Osteoblast (primary cell): ENCODE data around the gene UAP1. TPM values are rescaled to one million over a fixed set of nuclear protein-coding genes. Genes with fewer than 3 reads are reported as not detected.
"Not testable (repeated sequence)": the region's sequence is repeated elsewhere in the genome, so short reads cannot be mapped to it uniquely, and the experiment has no call there.

Source experiments
- DNase-seq: peaks from one replicate; pipeline ENCODE4 v3.0.0; 2011; ENCODE audit warnings: low spot score, mixed read lengths; ENCODE audit not compliant: insufficient read length; ENCODE audit errors: missing footprints
- H2AFZ ChIP-seq: 2 replicates; pipeline ENCODE4 v1.6.0; 2011; ENCODE audit warnings: mild to moderate bottlenecking, low read length
- H3K27ac ChIP-seq: 2 replicates; pipeline ENCODE4 v1.5.1; 2011; ENCODE audit warnings: mild to moderate bottlenecking, low read depth, low read length, moderate library complexity
- H3K27me3 ChIP-seq: 2 replicates; pipeline ENCODE4 v1.6.0; 2012; ENCODE audit warnings: mild to moderate bottlenecking, control low read depth, inconsistent platforms, low read length, moderate library complexity; ENCODE audit not compliant: insufficient read depth
- H3K36me3 ChIP-seq: 2 replicates; pipeline ENCODE4 v1.5.1; 2011; ENCODE audit warnings: mild to moderate bottlenecking, low read length, control low read depth, moderate library complexity; ENCODE audit not compliant: insufficient read depth
- H3K4me1 ChIP-seq: 2 replicates; pipeline ENCODE4 v1.5.1; 2011; ENCODE audit warnings: mild to moderate bottlenecking, low read length, control low read depth, moderate library complexity; ENCODE audit not compliant: insufficient read depth
- H3K4me2 ChIP-seq: 2 replicates; pipeline ENCODE4 v1.6.0; 2011; ENCODE audit warnings: mild to moderate bottlenecking, low read length; ENCODE audit not compliant: insufficient read depth
- H3K4me3 ChIP-seq: fragments of 200-600 bp; sonication (generic); 3 replicates; pipeline ENCODE4 v1.5.1; 2012; ENCODE audit warnings: mild to moderate bottlenecking, low read length, inconsistent platforms; ENCODE audit not compliant: insufficient read depth
- H3K79me2 ChIP-seq: 2 replicates; pipeline ENCODE4 v1.6.0; 2012; ENCODE audit warnings: mild to moderate bottlenecking, low read length, control low read depth, inconsistent platforms; ENCODE audit not compliant: insufficient read depth
- H3K9me3 ChIP-seq: 2 replicates; pipeline ENCODE4 v1.5.1; 2011; ENCODE audit warnings: low read depth, low read length, control low read depth
- H4K20me1 ChIP-seq: 2 replicates; pipeline ENCODE4 v1.6.0; 2012; ENCODE audit warnings: mild to moderate bottlenecking, low read length, control low read depth; ENCODE audit not compliant: insufficient read depth
- total RNA-seq: library from RNA; depleted of rRNA; stranded (reverse); fragments of >200 nt; gene quantifications from 2 replicates; pipeline ENCODE4 v1.2.3, GENCODE V29; 2012
- TF ChIP-seq, protein P1 (sequence below): IDR thresholded peaks from 2 replicates; pipeline ENCODE4 v1.5.1; 2011; ENCODE audit warnings: mild to moderate bottlenecking, low read depth, low read length, moderate library complexity; ENCODE audit errors: extremely low read depth

Gene UAP1
- total RNA-seq, 1 donor, result 141 TPM

DNA sequence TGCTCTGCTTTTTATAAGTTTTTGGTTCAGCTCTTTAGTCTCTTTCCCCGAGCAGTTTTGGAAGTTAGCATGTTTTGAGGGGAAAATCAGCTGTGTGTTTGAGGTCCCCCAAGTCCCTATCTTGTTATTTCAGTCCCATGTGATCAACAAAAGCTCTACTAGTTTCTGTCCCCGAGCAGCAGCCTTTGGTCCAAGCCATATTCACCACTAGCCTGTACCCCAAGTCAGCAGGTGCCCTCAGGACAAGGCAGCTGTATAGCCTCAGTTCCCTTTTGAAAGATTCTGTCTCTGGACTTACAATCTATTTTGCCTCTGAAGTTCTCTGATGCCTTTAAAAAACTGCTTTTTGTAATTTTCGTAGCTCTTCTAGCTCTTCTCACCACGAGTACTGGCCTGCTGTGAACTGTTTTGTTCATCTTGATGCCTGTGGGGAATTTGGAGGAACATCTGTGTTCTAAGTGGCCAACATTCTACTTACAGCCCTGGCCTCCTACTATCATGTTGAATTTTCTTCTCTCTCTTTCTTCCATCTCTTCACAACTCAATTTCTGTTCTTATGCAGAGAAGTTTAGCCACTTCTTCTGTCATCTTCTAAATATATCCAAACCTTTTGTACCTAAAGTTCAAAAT, 16.7 kb downstream of the UAP1 start:
- H3K27ac ChIP-seq, result no peak overlapping the region
- peaks cover 82% of the 10 kb centered on the region for H3K79me2 ChIP-seq
- no peaks in the 10 kb centered on the region for H3K9me3 ChIP-seq
- H3K27me3 ChIP-seq, result no peaks in the 10 kb centered on the region
- no peak overlapping the region for H3K4me2 ChIP-seq
- H3K4me3 ChIP-seq, result no peak overlapping the region
- no peak for DNase-seq
- TF ChIP-seq, protein P1, sequence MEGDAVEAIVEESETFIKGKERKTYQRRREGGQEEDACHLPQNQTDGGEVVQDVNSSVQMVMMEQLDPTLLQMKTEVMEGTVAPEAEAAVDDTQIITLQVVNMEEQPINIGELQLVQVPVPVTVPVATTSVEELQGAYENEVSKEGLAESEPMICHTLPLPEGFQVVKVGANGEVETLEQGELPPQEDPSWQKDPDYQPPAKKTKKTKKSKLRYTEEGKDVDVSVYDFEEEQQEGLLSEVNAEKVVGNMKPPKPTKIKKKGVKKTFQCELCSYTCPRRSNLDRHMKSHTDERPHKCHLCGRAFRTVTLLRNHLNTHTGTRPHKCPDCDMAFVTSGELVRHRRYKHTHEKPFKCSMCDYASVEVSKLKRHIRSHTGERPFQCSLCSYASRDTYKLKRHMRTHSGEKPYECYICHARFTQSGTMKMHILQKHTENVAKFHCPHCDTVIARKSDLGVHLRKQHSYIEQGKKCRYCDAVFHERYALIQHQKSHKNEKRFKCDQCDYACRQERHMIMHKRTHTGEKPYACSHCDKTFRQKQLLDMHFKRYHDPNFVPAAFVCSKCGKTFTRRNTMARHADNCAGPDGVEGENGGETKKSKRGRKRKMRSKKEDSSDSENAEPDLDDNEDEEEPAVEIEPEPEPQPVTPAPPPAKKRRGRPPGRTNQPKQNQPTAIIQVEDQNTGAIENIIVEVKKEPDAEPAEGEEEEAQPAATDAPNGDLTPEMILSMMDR, result no peak
- H3K36me3 ChIP-seq, result peaks cover 75% of the 10 kb centered on the region
- no peak overlapping the region for H2AFZ ChIP-seq
- peaks cover 9% of the 10 kb centered on the region for H4K20me1 ChIP-seq
- H3K4me1 ChIP-seq, result no peaks in the 10 kb centered on the region

- H3K79me2 ChIP-seq, result peaks cover 76% of the 10 kb centered on the region
- peaks cover 81% of the 10 kb centered on the region for H3K36me3 ChIP-seq
- no peaks in the 10 kb centered on the region for H3K9me3 ChIP-seq
- H3K4me2 ChIP-seq, result no peak overlapping the region
- no peak overlapping the region for H2AFZ ChIP-seq
- DNase-seq, result no peak
- H3K4me1 ChIP-seq, result no peaks in the 10 kb centered on the region
- no peak overlapping the region for H3K4me3 ChIP-seq
- TF ChIP-seq, protein P1, result no peak
- H3K27me3 ChIP-seq, result no peaks in the 10 kb centered on the region
- H3K27ac ChIP-seq, result no peak overlapping the region
- H4K20me1 ChIP-seq, result peaks cover 7% of the 10 kb centered on the region
These were observed 17.4 kb downstream of the UAP1 start for GRCh38 chr1:162578936-162579335.

- Histone ChIP-seq H3K4me2 (no peak overlapping the region), H3K4me1 (no peaks in the 10 kb centered on the region), H3K27me3 (no peaks in the 10 kb centered on the region), H3K79me2 (peaks cover 75% of the 10 kb centered on the region), H2AFZ (no peak overlapping the region), H4K20me1 (peaks cover 2% of the 10 kb centered on the region), H3K9me3 (no peaks in the 10 kb centered on the region), H3K27ac (no peak overlapping the region), H3K36me3 (peaks cover 90% of the 10 kb centered on the region), H3K4me3 (no peak overlapping the region)
- TF ChIP-seq, protein P1, result no peak
- DNase-seq, result no peak
These were observed 18.8 kb downstream of the UAP1 start for GRCh38 chr1:162580308-162580707.

DNA sequence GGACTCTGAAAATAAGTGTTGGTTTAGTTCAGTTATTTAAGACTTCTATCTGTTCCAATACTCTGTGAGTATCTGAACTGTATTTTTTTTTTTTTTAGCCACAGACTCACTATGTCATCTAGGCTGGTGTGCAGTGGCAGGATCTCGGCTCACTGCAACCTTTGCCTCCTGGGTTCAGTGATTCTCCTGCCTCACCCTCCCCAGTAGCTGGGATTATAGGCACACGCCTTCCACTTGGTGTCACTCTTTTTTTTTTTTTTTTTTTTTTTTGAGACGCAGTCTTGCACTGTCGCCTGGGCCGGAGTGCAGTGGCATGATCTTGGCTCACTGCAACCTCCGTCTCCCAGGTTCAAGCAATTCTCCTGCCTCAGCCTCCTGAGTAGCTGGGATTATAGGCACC, 21.4 kb downstream of the UAP1 start:
- H3K27me3 ChIP-seq, H3K27ac ChIP-seq, H3K4me3 ChIP-seq, DNase-seq, H4K20me1 ChIP-seq, H3K9me3 ChIP-seq, H2AFZ ChIP-seq, H3K4me2 ChIP-seq, H3K4me1 ChIP-seq: not testable (repeated sequence)
- peaks cover 55% of the 10 kb centered on the region for H3K79me2 ChIP-seq
- peaks cover 87% of the 10 kb centered on the region for H3K36me3 ChIP-seq

DNA sequence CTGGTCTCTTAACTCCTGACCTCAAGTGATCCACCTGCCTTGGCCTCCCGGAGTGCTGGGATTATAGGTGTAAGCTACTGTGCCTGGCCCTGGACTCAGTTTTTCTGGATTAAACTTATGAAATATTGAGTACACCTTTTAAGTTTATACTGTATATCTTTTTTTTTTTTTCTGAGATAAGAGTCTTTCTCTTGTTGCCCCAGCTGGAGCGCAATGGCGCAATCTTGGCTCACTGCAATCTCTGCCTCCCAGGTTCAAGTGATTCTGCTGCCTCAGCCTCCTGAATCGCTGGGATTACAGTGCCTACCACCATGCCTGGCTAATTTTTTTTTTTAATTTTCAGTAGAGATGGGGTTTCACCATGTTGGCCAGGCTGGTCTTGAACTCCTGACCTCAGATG, 23.6 kb downstream of the UAP1 start:
- H3K4me3 ChIP-seq, H3K4me1 ChIP-seq, H3K4me2 ChIP-seq, H3K27ac ChIP-seq, H4K20me1 ChIP-seq, DNase-seq, H2AFZ ChIP-seq, H3K9me3 ChIP-seq, H3K27me3 ChIP-seq: not testable (repeated sequence)
- peaks cover 45% of the 10 kb centered on the region for H3K79me2 ChIP-seq
- peaks cover 84% of the 10 kb centered on the region for H3K36me3 ChIP-seq
